DOHH2 (cell line): ENCODE results near the gene ATP11A.

ENCODE experiments used
- CTCF ChIP-seq: fragments of 200-600 bp; sonication (generic); IDR thresholded peaks from one replicate; pipeline ENCODE4 v1.5.1; 2014; ENCODE audit warnings: antibody characterized with exemption, mild to moderate bottlenecking, low read depth, low read length; ENCODE audit not compliant: poor library complexity, severe bottlenecking
- EZH2phosphoT487 ChIP-seq: fragments of 200-600 bp; sonication (generic); IDR thresholded peaks from 2 replicates; pipeline ENCODE4 v1.6.1; 2017; ENCODE audit warnings: borderline replicate concordance, mild to moderate bottlenecking, antibody characterized with exemption, low read length, moderate library complexity, mixed read lengths

GRCh38 chr13:112759827-112760226 is 70.0 kb downstream of the ATP11A start:
- TF ChIP-seq CTCF (no peak), EZH2phosphoT487 (no peak)
